GM12874 (cell line): Measurements from ENCODE around the gene ERC2.

Source experiments
- CTCF ChIP-seq: IDR thresholded peaks from 2 replicates; pipeline ENCODE4 v1.5.1; 2011; ENCODE audit warnings: low read depth, mild to moderate bottlenecking, control low read depth, low read length, moderate library complexity; ENCODE audit not compliant: insufficient read depth

Gene ERC2

GRCh38 chr3:55555873-55556618 lies 912.2 kb downstream of the ERC2 start:
- no peak for TF ChIP-seq CTCF

DNA sequence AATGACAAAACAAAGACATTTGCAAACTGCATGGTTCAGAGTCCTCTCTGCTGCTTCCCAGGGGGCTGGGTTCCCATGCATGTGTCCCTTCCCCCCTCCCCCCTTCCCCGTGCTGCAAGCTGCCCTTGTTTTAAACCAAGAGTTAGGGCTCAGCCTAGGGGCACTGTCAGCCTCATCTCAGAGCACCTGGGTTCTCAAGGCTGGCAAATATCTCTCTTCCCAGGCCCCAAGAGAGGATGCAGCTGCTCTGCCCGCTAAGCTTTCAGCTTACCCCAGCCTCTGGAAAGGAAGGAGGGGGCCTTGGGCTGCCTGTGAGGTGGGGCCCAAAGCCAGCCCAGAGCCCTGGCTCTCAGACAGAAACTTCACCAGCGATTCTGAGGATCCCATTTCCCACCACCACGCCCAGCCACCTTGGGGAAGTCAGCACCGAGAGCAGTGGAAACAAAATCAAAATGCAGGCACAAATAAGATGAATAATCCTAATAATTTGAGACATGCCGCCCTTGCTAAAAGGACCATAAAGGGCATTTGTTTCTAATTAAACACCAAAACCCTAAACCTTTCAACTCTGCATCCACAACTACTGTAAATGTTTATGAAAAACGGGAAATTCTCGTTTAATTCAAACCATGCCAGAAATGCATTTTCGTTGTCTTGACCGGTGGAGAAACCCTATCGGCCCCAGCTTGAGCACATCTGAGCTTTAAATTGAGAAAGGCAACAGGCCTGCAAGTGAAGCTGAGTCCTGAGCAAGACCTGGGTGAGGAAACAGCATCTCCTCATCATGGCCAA lies 913.4 kb downstream of the ERC2 start:
- TF ChIP-seq CTCF: no peak

DNA sequence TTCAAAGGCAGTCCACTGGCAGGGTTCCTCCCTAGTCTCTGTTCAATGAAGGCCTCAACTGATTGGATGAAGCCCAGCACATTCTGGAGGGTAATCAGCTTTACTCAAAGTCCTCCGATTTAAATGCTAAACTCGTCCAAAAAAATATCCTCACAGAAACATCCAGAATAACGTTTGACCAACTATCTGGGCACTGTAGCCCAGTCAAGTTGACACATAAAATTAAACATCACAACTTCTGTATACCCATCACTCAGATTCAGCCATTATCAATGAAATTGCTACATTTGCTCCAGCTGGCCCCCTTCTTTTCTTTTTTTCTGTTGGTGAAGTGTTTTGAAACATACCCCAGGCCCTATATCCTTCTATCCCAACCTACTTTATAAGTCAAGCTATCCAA lies 916.6 kb downstream of the ERC2 start:
- no peak for TF ChIP-seq CTCF

- no peak for TF ChIP-seq CTCF
Observed at GRCh38 chr3:55549177-55549576, 919.1 kb downstream of the ERC2 start.

DNA sequence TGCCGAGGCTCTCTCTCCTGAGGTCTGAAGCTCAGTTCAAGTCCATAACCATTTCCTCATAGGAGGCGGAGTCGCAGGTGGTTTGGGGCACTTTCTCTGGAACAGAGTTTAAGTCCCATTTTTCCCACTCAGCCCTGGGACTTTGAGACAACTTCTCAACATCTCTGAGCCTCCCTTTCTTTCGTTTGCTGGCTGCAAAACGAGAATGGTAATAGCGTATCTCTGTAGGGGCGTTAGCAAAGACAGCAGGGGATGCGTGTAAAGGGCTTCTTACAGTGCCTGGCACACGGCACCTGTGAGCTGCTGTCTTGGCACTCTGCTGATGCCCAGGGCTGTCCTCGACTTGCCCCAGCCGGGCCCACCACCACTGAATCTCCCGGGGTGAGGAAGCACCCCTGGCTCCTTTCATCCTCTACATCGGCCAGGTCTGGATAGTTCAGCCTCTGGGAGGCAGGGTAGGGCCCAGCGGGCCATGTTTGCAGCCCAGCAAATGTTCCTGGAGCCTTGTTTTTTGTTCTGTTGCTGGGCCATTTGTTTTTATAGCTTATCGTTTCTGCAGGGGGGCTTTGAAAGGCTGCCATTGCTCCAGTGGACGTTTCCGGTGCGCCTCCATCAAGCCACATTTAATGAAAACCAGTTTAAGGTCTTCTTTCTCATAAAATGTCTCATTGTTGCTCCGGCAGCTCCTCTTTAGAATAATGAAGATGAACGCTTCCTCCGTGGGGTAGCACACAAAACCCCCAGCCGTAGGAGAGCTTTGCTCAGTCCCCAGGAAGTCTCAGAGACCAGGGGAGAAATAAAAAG lies 921.2 kb downstream of the ERC2 start:
- no peak for TF ChIP-seq CTCF

GRCh38 chr3:55545995-55546394 lies 922.3 kb downstream of the ERC2 start:
- TF ChIP-seq CTCF: no peak

DNA sequence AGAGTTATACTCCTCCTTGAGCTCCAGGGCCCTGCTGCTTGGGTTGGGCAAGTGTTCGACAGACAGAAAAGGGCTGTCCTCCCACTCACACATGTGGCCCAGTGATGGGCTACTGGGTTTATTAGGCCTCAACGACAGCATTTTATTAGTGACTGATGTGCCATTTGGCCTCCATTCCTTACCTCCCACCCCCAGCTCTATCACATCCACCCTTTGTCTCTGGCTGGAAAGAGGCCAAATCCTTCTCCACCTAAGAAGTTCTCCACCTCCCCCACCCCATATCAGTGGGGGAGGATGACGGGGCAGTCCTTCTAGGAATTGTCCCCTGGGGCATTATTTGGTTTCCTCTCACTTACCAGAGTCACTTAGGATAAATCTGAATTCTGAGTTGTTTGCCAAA lies 924.0 kb downstream of the ERC2 start:
- TF ChIP-seq CTCF: no peak
